ENCODE data around the gene C16orf90.

DNA sequence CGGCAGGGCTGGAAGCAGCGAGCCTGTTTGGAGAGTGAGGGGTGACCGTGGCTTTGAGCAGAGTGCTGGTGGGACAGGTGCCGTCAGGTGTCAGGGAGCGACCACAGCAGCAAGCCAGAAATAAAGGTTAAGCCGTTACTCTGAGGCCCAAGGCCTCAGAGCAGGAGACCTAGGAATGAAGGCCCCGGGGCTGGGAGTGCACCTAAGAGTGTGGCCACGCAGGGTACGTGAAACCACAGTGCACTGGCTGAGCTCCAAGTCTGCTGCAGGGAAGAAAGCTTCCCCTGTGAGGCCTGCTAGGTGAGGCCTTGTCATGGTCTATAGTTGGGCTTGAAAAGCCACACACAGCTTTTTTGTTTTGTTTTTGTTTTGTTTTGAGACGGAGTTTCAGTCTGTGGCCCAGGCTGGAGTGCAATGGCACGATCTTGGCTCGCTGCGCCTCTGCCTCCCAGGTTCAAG, 14.2 kb upstream of the C16orf90 start:
- TF ChIP-seq, protein P1, sequence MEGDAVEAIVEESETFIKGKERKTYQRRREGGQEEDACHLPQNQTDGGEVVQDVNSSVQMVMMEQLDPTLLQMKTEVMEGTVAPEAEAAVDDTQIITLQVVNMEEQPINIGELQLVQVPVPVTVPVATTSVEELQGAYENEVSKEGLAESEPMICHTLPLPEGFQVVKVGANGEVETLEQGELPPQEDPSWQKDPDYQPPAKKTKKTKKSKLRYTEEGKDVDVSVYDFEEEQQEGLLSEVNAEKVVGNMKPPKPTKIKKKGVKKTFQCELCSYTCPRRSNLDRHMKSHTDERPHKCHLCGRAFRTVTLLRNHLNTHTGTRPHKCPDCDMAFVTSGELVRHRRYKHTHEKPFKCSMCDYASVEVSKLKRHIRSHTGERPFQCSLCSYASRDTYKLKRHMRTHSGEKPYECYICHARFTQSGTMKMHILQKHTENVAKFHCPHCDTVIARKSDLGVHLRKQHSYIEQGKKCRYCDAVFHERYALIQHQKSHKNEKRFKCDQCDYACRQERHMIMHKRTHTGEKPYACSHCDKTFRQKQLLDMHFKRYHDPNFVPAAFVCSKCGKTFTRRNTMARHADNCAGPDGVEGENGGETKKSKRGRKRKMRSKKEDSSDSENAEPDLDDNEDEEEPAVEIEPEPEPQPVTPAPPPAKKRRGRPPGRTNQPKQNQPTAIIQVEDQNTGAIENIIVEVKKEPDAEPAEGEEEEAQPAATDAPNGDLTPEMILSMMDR (IDR thresholded peaks at IDR 0.05 in 4 of 5, conservative IDR thresholded peaks at IDR 0.05 in 1 of 5) = no peak
- TF ChIP-seq POLR2A (IDR thresholded peaks at IDR 0.05) = no peak

Data from gastrocnemius medialis (tissue), 4 donors.